HEK293 (cell line): Measurements from ENCODE around the gene PSMD8.

Experiments used
- CTCF ChIP-seq: fragments of 450-650 bp; formaldehyde crosslinking; IDR thresholded peaks from 2 replicates; pipeline ENCODE4 v1.5.1; 2016; ENCODE audit warnings: missing biosample characterization, missing genetic modification characterization
- HOXD13 ChIP-seq: sonication (generic); formaldehyde crosslinking; IDR thresholded peaks from 2 replicates; pipeline ENCODE4 v1.8.0; 2022; ENCODE audit warnings: missing genetic modification reagents, borderline replicate concordance
- KLF1 ChIP-seq: fragments of 450-650 bp; formaldehyde crosslinking; IDR thresholded peaks from 2 replicates; pipeline ENCODE4 v1.5.1; 2016; ENCODE audit warnings: missing biosample characterization, missing genetic modification characterization
- PRDM2 ChIP-seq: fragments of 450-650 bp; formaldehyde crosslinking; IDR thresholded peaks from 2 replicates; pipeline ENCODE4 v1.5.1; 2016; ENCODE audit warnings: missing biosample characterization, missing genetic modification characterization, borderline replicate concordance
- PRDM6 ChIP-seq: fragments of 450-650 bp; formaldehyde crosslinking; IDR thresholded peaks from 2 replicates; pipeline ENCODE4 v1.5.1; 2017; ENCODE audit warnings: missing biosample characterization, missing genetic modification characterization
- SCRT1 ChIP-seq: fragments of 450-650 bp; formaldehyde crosslinking; IDR thresholded peaks from 2 replicates; pipeline ENCODE4 v1.5.1; 2016; ENCODE audit warnings: missing biosample characterization, missing genetic modification characterization, borderline replicate concordance
- SCRT2 ChIP-seq: fragments of 450-650 bp; formaldehyde crosslinking; IDR thresholded peaks from 2 replicates; pipeline ENCODE4 v1.5.1; 2016; ENCODE audit warnings: missing biosample characterization, missing genetic modification characterization
- SP7 ChIP-seq: fragments of 450-650 bp; formaldehyde crosslinking; IDR thresholded peaks from 2 replicates; pipeline ENCODE4 v1.5.1; 2016; ENCODE audit warnings: missing biosample characterization, missing genetic modification characterization
- ZBTB17 ChIP-seq: fragments of 450-650 bp; formaldehyde crosslinking; IDR thresholded peaks from 2 replicates; pipeline ENCODE4 v1.5.1; 2016; ENCODE audit warnings: missing biosample characterization, missing genetic modification characterization
- ZBTB26 ChIP-seq: fragments of 450-650 bp; formaldehyde crosslinking; optimal IDR thresholded peaks from 2 replicates; pipeline ENCODE3; 2016; ENCODE audit warnings: missing biosample characterization, mild to moderate bottlenecking, missing genetic modification characterization
- ZNF148 ChIP-seq: fragments of 450-650 bp; formaldehyde crosslinking; IDR thresholded peaks from 2 replicates; pipeline ENCODE4 v1.5.0; 2017; ENCODE audit warnings: missing biosample characterization, missing genetic modification characterization, borderline replicate concordance
- ZNF157 ChIP-seq: fragments of 450-650 bp; formaldehyde crosslinking; IDR thresholded peaks from 2 replicates; pipeline ENCODE4 v1.5.1; 2016; ENCODE audit warnings: missing biosample characterization, missing genetic modification characterization
- ZNF16 ChIP-seq: fragments of 450-650 bp; formaldehyde crosslinking; IDR thresholded peaks from 2 replicates; pipeline ENCODE4 v1.5.1; 2016; ENCODE audit warnings: low read depth, missing biosample characterization, missing genetic modification characterization
- ZNF184 ChIP-seq: fragments of 450-650 bp; IDR thresholded peaks from 2 replicates; pipeline ENCODE4 v1.5.1; 2018; ENCODE audit warnings: missing biosample characterization, mild to moderate bottlenecking, missing genetic modification characterization
- ZNF221 ChIP-seq: fragments of 450-650 bp; formaldehyde crosslinking; IDR thresholded peaks from 2 replicates; pipeline ENCODE4 v1.5.1; 2017; ENCODE audit warnings: missing biosample characterization, missing genetic modification characterization, borderline replicate concordance
- ZNF302 ChIP-seq: fragments of 450-650 bp; formaldehyde crosslinking; IDR thresholded peaks from 2 replicates; pipeline ENCODE4 v1.5.1; 2016; ENCODE audit warnings: missing biosample characterization, missing genetic modification characterization, low read depth
- ZNF354C ChIP-seq: fragments of 450-650 bp; formaldehyde crosslinking; IDR thresholded peaks from 2 replicates; pipeline ENCODE4 v1.5.1; 2016; ENCODE audit warnings: missing biosample characterization, missing genetic modification characterization, low read depth, borderline replicate concordance
- ZNF362 ChIP-seq: fragments of 450-650 bp; formaldehyde crosslinking; IDR thresholded peaks from 2 replicates; pipeline ENCODE4 v1.5.1; 2016; ENCODE audit warnings: missing biosample characterization, missing genetic modification characterization
- ZNF423 ChIP-seq: fragments of 450-650 bp; formaldehyde crosslinking; IDR thresholded peaks from 2 replicates; pipeline ENCODE4 v1.5.1; 2016; ENCODE audit warnings: missing biosample characterization, missing genetic modification characterization
- ZNF426 ChIP-seq: fragments of 450-650 bp; formaldehyde crosslinking; IDR thresholded peaks from 2 replicates; pipeline ENCODE4 v1.5.1; 2017; ENCODE audit warnings: missing biosample characterization, missing genetic modification characterization, mild to moderate bottlenecking, inconsistent platforms, moderate library complexity
- ZNF514 ChIP-seq: fragments of 450-650 bp; formaldehyde crosslinking; IDR thresholded peaks from 2 replicates; pipeline ENCODE4 v1.5.1; 2016; ENCODE audit warnings: missing biosample characterization, missing genetic modification characterization
- ZNF544 ChIP-seq: fragments of 450-650 bp; formaldehyde crosslinking; IDR thresholded peaks from 2 replicates; pipeline ENCODE4 v1.5.0; 2017; ENCODE audit warnings: missing biosample characterization, missing genetic modification characterization
- ZNF692 ChIP-seq: fragments of 450-650 bp; formaldehyde crosslinking; IDR thresholded peaks from 2 replicates; pipeline ENCODE4 v1.5.1; 2016; ENCODE audit warnings: missing biosample characterization, missing genetic modification characterization

PSMD8 gene

GRCh38 chr19:38335949-38336637, 38.3 kb upstream of the PSMD8 start (continued):
- TF ChIP-seq ZNF692 = no peak; the same call in none of the 2 replicates
- TF ChIP-seq ZNF157 (tag by site-specific recombination) = peak; percentile 66; the same call in 1 of the 2 replicates
- no peak; the same call in 1 of the 2 replicates for TF ChIP-seq ZNF16 (tag by site-specific recombination)
- no peak for TF ChIP-seq SCRT1 (tag by site-specific recombination)
- TF ChIP-seq SP7 (tag by site-specific recombination) = peak; percentile 58; the same call in 1 of the 2 replicates
- TF ChIP-seq ZNF544 (tag by site-specific recombination) = no peak
- no peak for TF ChIP-seq SCRT2 (tag by site-specific recombination)
- TF ChIP-seq ZNF148 (tag by site-specific recombination) = no peak; the same call in 1 of the 2 replicates
- no peak for TF ChIP-seq PRDM6 (tag by site-specific recombination)
- TF ChIP-seq ZNF354C (tag by site-specific recombination) = no peak
- TF ChIP-seq ZNF362 (tag by site-specific recombination) = no peak
- TF ChIP-seq ZBTB26 (tag by site-specific recombination) = peak; percentile 91
- TF ChIP-seq KLF1 (tag by site-specific recombination) = no peak; the same call in 1 of the 2 replicates
- TF ChIP-seq ZNF184 = no peak
- TF ChIP-seq ZBTB17 (tag by site-specific recombination) = peak; percentile 94
- no peak for TF ChIP-seq ZNF514
- no peak for TF ChIP-seq HOXD13 (CRISPR knock-in tag)
- TF ChIP-seq CTCF (tag by site-specific recombination) = no peak
- TF ChIP-seq ZNF302 (tag by site-specific recombination) = no peak
- TF ChIP-seq ZNF426 = no peak
- no peak for TF ChIP-seq ZNF221 (tag by site-specific recombination)
- no peak for TF ChIP-seq ZNF423 (tag by site-specific recombination)
- no peak for TF ChIP-seq PRDM2 (tag by site-specific recombination)
